Measurements from ENCODE around the gene ST8SIA1. TPM values are rescaled to one million over a fixed set of nuclear protein-coding genes. Genes with fewer than 3 reads are reported as not detected.

ST8SIA1 gene
- total RNA-seq, 2 experiments from 2014 or later, result not detected

- no peak overlapping the region for H3K4me3 ChIP-seq (ENCODE audit: low read depth, low read length, poor library complexity, severe bottlenecking)
- ChIA-PET CTCF (ENCODE audit: unreplicated experiment) (no interaction called here), POLR2A (no interaction called here)
- H3K36me3 ChIP-seq (ENCODE audit: insufficient read depth, low read length), result no peaks in the 10 kb centered on the region
- intact Hi-C loops (cut with micrococcal nuclease; ENCODE audit: unreplicated experiment), result no loop called here
- no peaks in the 10 kb centered on the region for H3K9me3 ChIP-seq (ENCODE audit: low read length)
- H3K4me2 ChIP-seq (ENCODE audit: low read length), result no peak overlapping the region
- no TSS peak for BruUV-seq (replicated peaks)
- H3K9me2 ChIP-seq (ENCODE audit: insufficient read depth, low read length), result no peaks in the 10 kb centered on the region
- H3K79me2 ChIP-seq (ENCODE audit: insufficient read depth, low read depth, low read length), result no peaks in the 10 kb centered on the region
- H2AFZ ChIP-seq (ENCODE audit: low read length), result no peak overlapping the region
- H3K27ac ChIP-seq (ENCODE audit: low read depth, low read length, poor library complexity, severe bottlenecking), result no peak overlapping the region
- no peaks in the 10 kb centered on the region for H3K4me1 ChIP-seq (ENCODE audit: insufficient read depth, low read length, poor library complexity, severe bottlenecking)
- H4K20me1 ChIP-seq (ENCODE audit: insufficient read depth, low read length), result no peaks in the 10 kb centered on the region
- DNase-seq (ENCODE audit: low spot score), result no peak
- TF ChIP-seq CTCF (conservative IDR thresholded peaks at IDR 0.05; ENCODE audit: low read length) (no peak), EZH2phosphoT487 (IDR thresholded peaks at IDR 0.05; ENCODE audit: borderline replicate concordance, low read depth, low read length) (no peak)
Measured at GRCh38 chr12:22318108-22318737, 16.3 kb downstream of the ST8SIA1 start.

GRCh38 chr12:22313963-22314330 lies 20.6 kb downstream of the ST8SIA1 start:
- Histone ChIP-seq H3K4me2 (ENCODE audit: low read length) (no peak overlapping the region), H3K9me2 (ENCODE audit: insufficient read depth, low read length) (no peaks in the 10 kb centered on the region), H3K9me3 (ENCODE audit: low read length) (no peaks in the 10 kb centered on the region), H2AFZ (ENCODE audit: low read length) (no peak overlapping the region), H3K36me3 (ENCODE audit: insufficient read depth, low read length) (no peaks in the 10 kb centered on the region), H3K27ac (ENCODE audit: low read depth, low read length, poor library complexity, severe bottlenecking) (no peak overlapping the region), H4K20me1 (ENCODE audit: insufficient read depth, low read length) (no peaks in the 10 kb centered on the region), H3K4me3 (ENCODE audit: low read depth, low read length, poor library complexity, severe bottlenecking) (no peak overlapping the region), H3K79me2 (ENCODE audit: insufficient read depth, low read depth, low read length) (no peaks in the 10 kb centered on the region), H3K4me1 (ENCODE audit: insufficient read depth, low read length, poor library complexity, severe bottlenecking) (no peaks in the 10 kb centered on the region)
- intact Hi-C loops (cut with micrococcal nuclease; ENCODE audit: unreplicated experiment), result no loop called here
- ChIA-PET POLR2A (interaction anchor here (0.6 kb wide), 1 partner anchor 129 kb away, joined by 3 read pairs; no protein-coding TSS in a partner anchor), CTCF (ENCODE audit: unreplicated experiment) (interaction anchor here (1.3 kb wide), 1 partner anchor 10 kb away, joined by 3 read pairs; no protein-coding TSS in a partner anchor)
- no peak for TF ChIP-seq CTCF (conservative IDR thresholded peaks at IDR 0.05; ENCODE audit: low read length)
- TF ChIP-seq EZH2phosphoT487 (IDR thresholded peaks at IDR 0.05; ENCODE audit: borderline replicate concordance, low read depth, low read length), result no peak
- BruUV-seq (replicated peaks), result no TSS peak
- DNase-seq (ENCODE audit: low spot score), result no peak

GRCh38 chr12:22313286-22313962 lies 21.1 kb downstream of the ST8SIA1 start:
- no TSS peak for BruUV-seq (replicated peaks)
- CTCF ChIA-PET (ENCODE audit: unreplicated experiment), result interaction anchor here (1.3 kb wide), 1 partner anchor 10 kb away, joined by 3 read pairs; no protein-coding TSS in a partner anchor
- Histone ChIP-seq H3K4me1 (ENCODE audit: insufficient read depth, low read length, poor library complexity, severe bottlenecking) (no peaks in the 10 kb centered on the region), H3K4me3 (ENCODE audit: low read depth, low read length, poor library complexity, severe bottlenecking) (no peak overlapping the region), H3K36me3 (ENCODE audit: insufficient read depth, low read length) (no peaks in the 10 kb centered on the region), H3K79me2 (ENCODE audit: insufficient read depth, low read depth, low read length) (no peaks in the 10 kb centered on the region), H3K4me2 (ENCODE audit: low read length) (no peak overlapping the region), H3K9me2 (ENCODE audit: insufficient read depth, low read length) (no peaks in the 10 kb centered on the region), H2AFZ (ENCODE audit: low read length) (no peak overlapping the region), H3K27ac (ENCODE audit: low read depth, low read length, poor library complexity, severe bottlenecking) (no peak overlapping the region), H3K9me3 (ENCODE audit: low read length) (no peaks in the 10 kb centered on the region), H4K20me1 (ENCODE audit: insufficient read depth, low read length) (no peaks in the 10 kb centered on the region)
- no peak for DNase-seq (ENCODE audit: low spot score)
- intact Hi-C loops (cut with micrococcal nuclease; ENCODE audit: unreplicated experiment), result no loop called here
- no peak for TF ChIP-seq CTCF (conservative IDR thresholded peaks at IDR 0.05; ENCODE audit: low read length)
- no peak for TF ChIP-seq EZH2phosphoT487 (IDR thresholded peaks at IDR 0.05; ENCODE audit: borderline replicate concordance, low read depth, low read length)
- POLR2A ChIA-PET, result interaction anchor here (0.6 to 0.8 kb wide), 2 partner anchors 9 to 129 kb away, joined by 3 read pairs; no protein-coding TSS in a partner anchor
